ENCODE measurements around the gene NOPCHAP1.

The NOPCHAP1 gene

DNA sequence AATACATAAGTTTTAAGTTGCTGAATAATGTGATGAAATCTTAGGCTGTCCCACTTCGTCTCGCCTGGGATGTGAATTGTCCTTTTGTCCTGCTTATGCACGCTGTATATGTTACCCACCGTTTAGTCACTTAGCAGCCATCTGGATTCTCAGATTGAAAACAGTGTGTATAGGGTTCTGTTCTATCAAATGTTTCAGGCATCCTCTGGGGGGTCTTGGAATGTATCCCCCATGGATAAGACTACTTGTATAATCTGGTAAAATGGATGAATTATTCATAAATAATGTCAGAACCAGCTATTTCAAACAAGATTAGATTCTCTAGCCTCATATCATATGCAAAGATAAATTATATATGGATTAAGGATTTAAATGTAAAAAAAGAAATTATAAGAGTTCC is 29.4 kb downstream of the NOPCHAP1 start:
- WGBS, 2 donors (ENCODE audit: extremely low coverage in 2 of 2, insufficient read length in 2 of 2, insufficient replicate concordance in 1 of 2): no CpG with 5 or more reads among the region's 4 CpGs
- H2AK5ac ChIP-seq (ENCODE audit: low read depth, low read length): no peak overlapping the region
- H2AFZ ChIP-seq (ENCODE audit: low read length): no peak overlapping the region
- H3K27ac ChIP-seq (replicated peaks; ENCODE audit: low read length): no peak overlapping the region
- H4K91ac ChIP-seq (ENCODE audit: low read depth, low read length, poor library complexity): no peak overlapping the region
- no peak for DNase-seq (ENCODE audit: low spot score)
- no peak overlapping the region for H2BK12ac ChIP-seq (ENCODE audit: low read length)
- H4K8ac ChIP-seq (ENCODE audit: low read depth, low read length): no peak overlapping the region
- H3K79me1 ChIP-seq (ENCODE audit: low read depth, low read length): no peaks in the 10 kb centered on the region
- no peak overlapping the region for H3K4me2 ChIP-seq (ENCODE audit: insufficient read depth, low read length, poor library complexity, severe bottlenecking)
- H3K27me3 ChIP-seq (ENCODE audit: control insufficient read depth in 3 of 3, insufficient read depth in 3 of 3, low read depth in 1 of 3, low read length in 3 of 3): no peaks in the 10 kb centered on the region
- H3K4me3 ChIP-seq (ENCODE audit: low read length in 2 of 2): no peak overlapping the region
- no peak overlapping the region for H3K14ac ChIP-seq (ENCODE audit: low read length)
- no peak overlapping the region for H3K18ac ChIP-seq (ENCODE audit: low read length)
- no peak overlapping the region for H3K23ac ChIP-seq (ENCODE audit: low read depth, low read length, poor library complexity)
- H3K4ac ChIP-seq (ENCODE audit: low read length): no peak overlapping the region
- no peak overlapping the region for H3K9ac ChIP-seq (ENCODE audit: low read depth, low read length, poor library complexity)
- no peak overlapping the region for H2BK5ac ChIP-seq (ENCODE audit: low read length)
- H2BK120ac ChIP-seq (ENCODE audit: low read depth, low read length): no peak overlapping the region
- no peak overlapping the region for H2BK15ac ChIP-seq (ENCODE audit: low read length)
- H3K9me3 ChIP-seq (replicated peaks in 1 of 2; ENCODE audit: control insufficient read depth in 2 of 2, insufficient read depth in 1 of 2, low read depth in 1 of 2, low read length in 2 of 2): peaks cover 0 to 16% of the 10 kb centered on the region in 2 donors
- H3K4me1 ChIP-seq (ENCODE audit: control insufficient read depth in 2 of 2, insufficient read depth in 1 of 2, low read depth in 1 of 2, low read length in 2 of 2): peaks cover 2 to 10% of the 10 kb centered on the region in 2 donors
- H3K36me3 ChIP-seq (replicated peaks in 1 of 2; ENCODE audit: control insufficient read depth in 2 of 2, insufficient read depth in 2 of 2, low read length in 2 of 2): peaks cover 5 to 38% of the 10 kb centered on the region in 2 donors

DNA sequence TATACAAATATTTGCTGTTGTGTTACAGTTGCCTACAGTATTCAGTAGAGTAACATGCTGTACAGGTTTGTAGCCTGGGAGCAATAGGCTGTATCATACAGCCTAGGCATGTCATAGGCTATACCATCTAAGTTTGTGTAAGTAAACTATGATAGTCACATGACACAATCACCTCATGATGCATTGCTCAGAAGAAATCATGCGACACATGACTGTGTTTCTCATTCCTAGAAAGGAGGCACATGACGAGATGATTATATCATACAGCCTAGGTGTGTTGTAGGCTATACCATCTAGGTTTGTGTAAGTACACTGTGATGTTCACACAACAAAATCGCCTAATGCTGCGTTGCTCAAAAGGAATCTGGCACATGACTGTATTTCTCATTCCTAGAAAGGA is 31.9 kb downstream of the NOPCHAP1 start:
- Histone ChIP-seq H3K18ac (ENCODE audit: low read length) (no peak overlapping the region), H2AK5ac (ENCODE audit: low read depth, low read length) (no peak overlapping the region), H2BK120ac (ENCODE audit: low read depth, low read length) (no peak overlapping the region), H3K79me1 (ENCODE audit: low read depth, low read length) (no peaks in the 10 kb centered on the region), H3K36me3 (replicated peaks in 1 of 2; ENCODE audit: control insufficient read depth in 2 of 2, insufficient read depth in 2 of 2, low read length in 2 of 2) (peaks cover 5 to 28% of the 10 kb centered on the region in 2 donors), H3K9me3 (replicated peaks in 1 of 2; ENCODE audit: control insufficient read depth in 2 of 2, insufficient read depth in 1 of 2, low read depth in 1 of 2, low read length in 2 of 2) (peaks cover 0 to 10% of the 10 kb centered on the region in 2 donors), H3K27me3 (ENCODE audit: control insufficient read depth in 3 of 3, insufficient read depth in 3 of 3, low read depth in 1 of 3, low read length in 3 of 3) (no peaks in the 10 kb centered on the region), H3K23ac (ENCODE audit: low read depth, low read length, poor library complexity) (no peak overlapping the region), H3K27ac (replicated peaks; ENCODE audit: low read length) (no peak overlapping the region), H3K9ac (ENCODE audit: low read depth, low read length, poor library complexity) (no peak overlapping the region), H4K91ac (ENCODE audit: low read depth, low read length, poor library complexity) (no peak overlapping the region), H3K4me1 (ENCODE audit: control insufficient read depth in 2 of 2, insufficient read depth in 1 of 2, low read depth in 1 of 2, low read length in 2 of 2) (peaks cover 2 to 10% of the 10 kb centered on the region in 2 donors), H2AFZ (ENCODE audit: low read length) (no peak overlapping the region), H4K8ac (ENCODE audit: low read depth, low read length) (no peak overlapping the region), H3K4ac (ENCODE audit: low read length) (no peak overlapping the region), H2BK15ac (ENCODE audit: low read length) (no peak overlapping the region), H3K4me3 (ENCODE audit: low read length in 2 of 2) (no peak overlapping the region), H3K14ac (ENCODE audit: low read length) (no peak overlapping the region), H2BK5ac (ENCODE audit: low read length) (no peak overlapping the region), H3K4me2 (ENCODE audit: insufficient read depth, low read length, poor library complexity, severe bottlenecking) (no peak overlapping the region), H2BK12ac (ENCODE audit: low read length) (no peak overlapping the region)
- DNase-seq (ENCODE audit: low spot score): no peak
- WGBS, 2 donors (ENCODE audit: extremely low coverage in 2 of 2, insufficient read length in 2 of 2, insufficient replicate concordance in 1 of 2): no CpG with 5 or more reads among the region's 4 CpGs

DNA sequence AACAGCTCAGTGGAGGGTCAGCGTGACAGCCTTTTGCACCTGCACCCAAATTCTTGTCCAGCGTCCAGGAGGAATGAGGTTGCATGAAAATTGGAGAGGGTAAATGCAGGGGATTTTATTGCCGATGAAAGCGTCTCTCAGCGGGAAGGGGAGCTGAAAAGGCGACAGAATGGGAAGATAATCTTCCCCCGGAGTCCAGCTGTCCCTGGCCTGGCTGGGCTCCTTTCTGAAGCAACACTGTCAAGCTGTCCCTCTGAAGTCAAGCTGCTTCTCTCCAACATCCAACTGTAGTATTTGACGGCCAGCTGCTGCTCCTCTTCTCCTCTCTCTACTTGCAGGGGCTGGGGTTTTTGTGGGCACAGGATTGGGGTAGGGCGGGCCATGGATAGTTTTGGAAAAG is 32.7 kb downstream of the NOPCHAP1 start:
- Histone ChIP-seq H4K91ac (ENCODE audit: low read depth, low read length, poor library complexity) (no peak overlapping the region), H2BK120ac (ENCODE audit: low read depth, low read length) (no peak overlapping the region), H3K27me3 (ENCODE audit: control insufficient read depth in 3 of 3, insufficient read depth in 3 of 3, low read depth in 1 of 3, low read length in 3 of 3) (no peaks in the 10 kb centered on the region), H3K18ac (ENCODE audit: low read length) (peak overlapping the region; percentile 42), H2BK15ac (ENCODE audit: low read length) (no peak overlapping the region), H3K23ac (ENCODE audit: low read depth, low read length, poor library complexity) (no peak overlapping the region), H2BK12ac (ENCODE audit: low read length) (no peak overlapping the region), H3K9ac (ENCODE audit: low read depth, low read length, poor library complexity) (no peak overlapping the region), H3K4ac (ENCODE audit: low read length) (no peak overlapping the region), H3K79me1 (ENCODE audit: low read depth, low read length) (no peaks in the 10 kb centered on the region), H3K36me3 (replicated peaks in 1 of 2; ENCODE audit: control insufficient read depth in 2 of 2, insufficient read depth in 2 of 2, low read length in 2 of 2) (peaks cover 3 to 21% of the 10 kb centered on the region in 2 donors), H3K4me2 (ENCODE audit: insufficient read depth, low read length, poor library complexity, severe bottlenecking) (no peak overlapping the region), H3K14ac (ENCODE audit: low read length) (no peak overlapping the region), H2AFZ (ENCODE audit: low read length) (no peak overlapping the region), H4K8ac (ENCODE audit: low read depth, low read length) (no peak overlapping the region), H2BK5ac (ENCODE audit: low read length) (no peak overlapping the region), H3K4me1 (ENCODE audit: control insufficient read depth in 2 of 2, insufficient read depth in 1 of 2, low read depth in 1 of 2, low read length in 2 of 2) (peaks cover 2 to 10% of the 10 kb centered on the region in 2 donors), H3K4me3 (ENCODE audit: low read length in 2 of 2) (no peak overlapping the region), H2AK5ac (ENCODE audit: low read depth, low read length) (no peak overlapping the region), H3K27ac (replicated peaks; ENCODE audit: low read length) (no peak overlapping the region), H3K9me3 (replicated peaks in 1 of 2; ENCODE audit: control insufficient read depth in 2 of 2, insufficient read depth in 1 of 2, low read depth in 1 of 2, low read length in 2 of 2) (peaks cover 0 to 3% of the 10 kb centered on the region in 2 donors)
- no CpG with 5 or more reads among the region's 9 CpGs for WGBS, 2 donors (ENCODE audit: extremely low coverage in 2 of 2, insufficient read length in 2 of 2, insufficient replicate concordance in 1 of 2)
- no peak for DNase-seq (ENCODE audit: low spot score)

DNA sequence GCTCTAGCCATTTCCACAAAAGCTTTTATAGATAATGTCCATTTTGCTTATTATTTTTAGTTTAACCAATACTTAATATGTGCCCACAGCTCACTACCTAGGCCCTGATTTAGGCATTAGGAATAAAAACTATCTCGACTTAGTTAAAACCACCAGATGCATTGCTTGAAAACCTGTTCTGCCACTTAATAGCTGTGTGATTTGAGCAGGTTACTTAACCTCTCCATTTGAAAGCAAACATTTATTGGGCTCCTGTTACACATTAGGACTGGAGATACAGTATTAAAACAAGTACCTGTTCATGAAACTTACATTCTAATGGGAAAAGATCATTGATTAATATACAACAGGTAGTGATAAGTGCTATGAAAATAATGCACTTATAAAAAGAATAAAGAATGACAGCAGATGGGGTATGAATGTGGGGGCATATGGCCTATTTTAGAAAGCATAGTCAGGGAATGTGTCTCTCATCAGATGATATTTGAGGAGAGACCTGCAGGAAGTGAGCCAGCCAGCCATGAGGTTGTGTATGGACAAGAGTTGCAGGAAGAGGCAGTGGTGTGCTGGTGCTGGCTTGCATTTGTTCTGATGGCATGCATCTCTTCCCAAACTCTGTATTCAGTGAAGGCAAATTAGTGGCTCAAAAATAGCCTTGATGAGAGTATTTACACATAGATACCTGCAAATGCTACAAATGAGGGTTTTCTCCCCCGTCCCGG is 34.3 kb downstream of the NOPCHAP1 start:
- Histone ChIP-seq H3K14ac (ENCODE audit: low read length) (peak overlapping the region; percentile 83), H2BK5ac (ENCODE audit: low read length) (no peak overlapping the region), H2BK120ac (ENCODE audit: low read depth, low read length) (no peak overlapping the region), H2BK12ac (ENCODE audit: low read length) (no peak overlapping the region), H4K8ac (ENCODE audit: low read depth, low read length) (no peak overlapping the region), H4K91ac (ENCODE audit: low read depth, low read length, poor library complexity) (no peak overlapping the region), H3K4me3 (ENCODE audit: low read length in 2 of 2) (no peak overlapping the region), H3K79me1 (ENCODE audit: low read depth, low read length) (no peaks in the 10 kb centered on the region), H2AFZ (ENCODE audit: low read length) (no peak overlapping the region), H3K27me3 (ENCODE audit: control insufficient read depth in 3 of 3, insufficient read depth in 3 of 3, low read depth in 1 of 3, low read length in 3 of 3) (peaks cover 0 to 2% (median 0%) of the 10 kb centered on the region in 3 experiments), H3K23ac (ENCODE audit: low read depth, low read length, poor library complexity) (no peak overlapping the region), H3K18ac (ENCODE audit: low read length) (no peak overlapping the region), H3K4me1 (ENCODE audit: control insufficient read depth in 2 of 2, insufficient read depth in 1 of 2, low read depth in 1 of 2, low read length in 2 of 2) (peaks cover 9 to 15% of the 10 kb centered on the region in 2 donors), H2BK15ac (ENCODE audit: low read length) (no peak overlapping the region), H3K9ac (ENCODE audit: low read depth, low read length, poor library complexity) (no peak overlapping the region), H3K4me2 (ENCODE audit: insufficient read depth, low read length, poor library complexity, severe bottlenecking) (no peak overlapping the region), H3K4ac (ENCODE audit: low read length) (no peak overlapping the region), H3K9me3 (replicated peaks in 1 of 2; ENCODE audit: control insufficient read depth in 2 of 2, insufficient read depth in 1 of 2, low read depth in 1 of 2, low read length in 2 of 2) (no peaks in the 10 kb centered on the region), H2AK5ac (ENCODE audit: low read depth, low read length) (no peak overlapping the region), H3K27ac (replicated peaks; ENCODE audit: low read length) (no peak overlapping the region), H3K36me3 (replicated peaks in 1 of 2; ENCODE audit: control insufficient read depth in 2 of 2, insufficient read depth in 2 of 2, low read length in 2 of 2) (peaks cover 3 to 11% of the 10 kb centered on the region in 2 donors)
- no peak for DNase-seq (ENCODE audit: low spot score)
- no CpG with 5 or more reads among the region's 3 CpGs for WGBS, 2 donors (ENCODE audit: extremely low coverage in 2 of 2, insufficient read length in 2 of 2, insufficient replicate concordance in 1 of 2)

Measured in neuronal stem cell (in vitro differentiated cells).